Karpas-422 (cell line): ENCODE data around the gene SNTA1. TPM values are rescaled to one million over a fixed set of nuclear protein-coding genes. Genes with fewer than 3 reads are reported as not detected.
"Not testable (repeated sequence)": the region's sequence is repeated elsewhere in the genome, so short reads cannot be mapped to it uniquely, and the experiment has no call there.

Experiments used
- DNase-seq: peaks from one replicate; pipeline ENCODE4 v3.0.0-alpha.2; 2015
- H2AFZ ChIP-seq: fragments of 200-600 bp; sonication (generic); 2 replicates; pipeline ENCODE4 v1.6.1; 2014; ENCODE audit warnings: antibody characterized with exemption, low read length, mixed read lengths
- H3K27ac ChIP-seq: fragments of 200-600 bp; sonication (generic); 2 replicates; pipeline ENCODE4 v1.5.1; 2014; ENCODE audit warnings: mild to moderate bottlenecking, low read length, moderate library complexity
- H3K27me3 ChIP-seq: fragments of 200-600 bp; sonication (generic); 2 replicates; pipeline ENCODE4 v1.6.1; 2014; ENCODE audit warnings: low read length, mixed read lengths
- H3K36me3 ChIP-seq: fragments of 200-600 bp; sonication (generic); 2 replicates; pipeline ENCODE4 v1.6.1; 2014; ENCODE audit warnings: low read length, mixed read lengths; ENCODE audit not compliant: insufficient read depth
- H3K4me1 ChIP-seq: fragments of 200-600 bp; sonication (generic); 2 replicates; pipeline ENCODE4 v1.6.1; 2014; ENCODE audit warnings: mild to moderate bottlenecking, low read length, mixed read lengths
- H3K4me2 ChIP-seq: fragments of 200-600 bp; sonication (generic); 2 replicates; pipeline ENCODE4 v1.6.1; 2014; ENCODE audit warnings: low read length, low read depth, mild to moderate bottlenecking; ENCODE audit not compliant: poor library complexity, severe bottlenecking
- H3K4me3 ChIP-seq: fragments of 200-600 bp; sonication (generic); 2 replicates; pipeline ENCODE4 v1.5.1; 2014; ENCODE audit warnings: mild to moderate bottlenecking, antibody characterized with exemption, low read length, mixed read lengths
- H3K79me2 ChIP-seq: fragments of 200-600 bp; sonication (generic); 2 replicates; pipeline ENCODE4 v1.6.1; 2014; ENCODE audit warnings: mild to moderate bottlenecking, low read length, mixed read lengths
- H3K9ac ChIP-seq: fragments of 200-600 bp; sonication (generic); 2 replicates; pipeline ENCODE4 v1.6.0; 2014; ENCODE audit warnings: low read length
- H3K9me2 ChIP-seq: fragments of 200-600 bp; sonication (generic), shearing (Covaris generic); replicated peaks from 2 replicates; pipeline ENCODE4 v1.6.0; 2014; ENCODE audit warnings: mild to moderate bottlenecking, low read length, moderate library complexity; ENCODE audit not compliant: insufficient read depth
- H3K9me3 ChIP-seq: fragments of 300-700, 200-600 bp; sonication (generic); 2 replicates; pipeline ENCODE4 v1.6.1; 2014; ENCODE audit warnings: low read length, mixed read lengths
- H4K20me1 ChIP-seq: fragments of 200-600 bp; sonication (generic); 2 replicates; pipeline ENCODE4 v1.6.1; 2014; ENCODE audit warnings: mild to moderate bottlenecking, antibody characterized with exemption, low read length, low read depth; ENCODE audit not compliant: insufficient read depth
- total RNA-seq: library from RNA; depleted of rRNA; stranded (reverse); fragments of >200 nt; shearing (Covaris generic); gene quantifications from 2 replicates; pipeline ENCODE4 v1.2.3, GENCODE V29; 2014; ENCODE audit warnings: low replicate concordance

Gene SNTA1
- total RNA-seq, 1 experiment from 2014 or later, result 51.4 TPM

- DNase-seq, result peak; percentile 97
- Histone ChIP-seq H3K36me3 (peaks cover 18% of the 10 kb centered on the region), H3K79me2 (peaks cover 72% of the 10 kb centered on the region), H3K9me3 (no peaks in the 10 kb centered on the region), H3K9me2 (no peaks in the 10 kb centered on the region), H3K27ac (peak within 1 kb of the TSS; percentile 95), H4K20me1 (peaks cover 13% of the 10 kb centered on the region; the same call in 1 of the 2 replicates), H3K4me1 (peaks cover 34% of the 10 kb centered on the region), H2AFZ (no peak within 1 kb of the TSS; the same call in 1 of the 2 replicates), H3K4me2 (peak within 1 kb of the TSS; percentile 81), H3K9ac (peak within 1 kb of the TSS; percentile 79), H3K4me3 (peak within 1 kb of the TSS; percentile 76), H3K27me3 (no peaks in the 10 kb centered on the region)
Measured at GRCh38 chr20:33401184-33401920, 42.2 kb downstream of the SNTA1 start, which contains the start of gene CDK5RAP1. Gene CDK5RAP1, minus strand, starts transcription at chr20:33401519. Its CDS starts 4,455 bp downstream, at chr20:33397064.

GRCh38 chr20:33400812-33401183 lies 42.8 kb downstream of the SNTA1 start:
- DNase-seq, result peak; percentile 64
- peak overlapping the region; percentile 79 for H3K9ac ChIP-seq
- H3K36me3 ChIP-seq, result peaks cover 17% of the 10 kb centered on the region
- peaks cover 34% of the 10 kb centered on the region for H3K4me1 ChIP-seq
- peak overlapping the region; percentile 95 for H3K27ac ChIP-seq
- no peaks in the 10 kb centered on the region for H3K27me3 ChIP-seq
- H3K9me2 ChIP-seq, result no peaks in the 10 kb centered on the region
- H3K4me2 ChIP-seq, result peak overlapping the region; percentile 81
- H2AFZ ChIP-seq, result no peak overlapping the region
- peaks cover 72% of the 10 kb centered on the region for H3K79me2 ChIP-seq
- H3K4me3 ChIP-seq, result peak overlapping the region; percentile 76
- H3K9me3 ChIP-seq, result no peaks in the 10 kb centered on the region
- peaks cover 13% of the 10 kb centered on the region; the same call in 1 of the 2 replicates for H4K20me1 ChIP-seq

GRCh38 chr20:33399924-33400323 lies 43.6 kb downstream of the SNTA1 start:
- peaks cover 30% of the 10 kb centered on the region for H3K4me1 ChIP-seq
- DNase-seq, result no peak
- H3K4me3 ChIP-seq, result peak overlapping the region; percentile 76
- peak overlapping the region; percentile 95; the same call in 1 of the 2 replicates for H3K27ac ChIP-seq
- H3K9ac ChIP-seq, result peak overlapping the region; percentile 79
- no peaks in the 10 kb centered on the region for H3K9me3 ChIP-seq
- peaks cover 14% of the 10 kb centered on the region; the same call in 1 of the 2 replicates for H3K36me3 ChIP-seq
- H3K4me2 ChIP-seq, result peak overlapping the region; percentile 81
- H3K79me2 ChIP-seq, result peaks cover 73% of the 10 kb centered on the region
- no peaks in the 10 kb centered on the region for H3K9me2 ChIP-seq
- H4K20me1 ChIP-seq, result peaks cover 13% of the 10 kb centered on the region; the same call in 1 of the 2 replicates
- H2AFZ ChIP-seq, result no peak overlapping the region
- no peaks in the 10 kb centered on the region for H3K27me3 ChIP-seq

GRCh38 chr20:33394718-33395117 lies 48.8 kb downstream of the SNTA1 start:
- no peak overlapping the region for H2AFZ ChIP-seq
- DNase-seq, result peak; percentile 54
- H3K4me3 ChIP-seq, result no peak overlapping the region
- no peak overlapping the region for H3K4me2 ChIP-seq
- H3K36me3 ChIP-seq, result peaks cover 53% of the 10 kb centered on the region
- no peaks in the 10 kb centered on the region for H3K9me2 ChIP-seq
- peaks cover 10% of the 10 kb centered on the region for H3K4me1 ChIP-seq
- H3K27ac ChIP-seq, result no peak overlapping the region
- H3K9me3 ChIP-seq, result no peaks in the 10 kb centered on the region
- 0 out of 2 replicates have a peak, but pooled peaks cover 9% of the 10 kb centered on the region for H4K20me1 ChIP-seq
- no peaks in the 10 kb centered on the region for H3K27me3 ChIP-seq
- peaks cover 59% of the 10 kb centered on the region for H3K79me2 ChIP-seq
- H3K9ac ChIP-seq, result no peak overlapping the region

GRCh38 chr20:33393609-33394008 lies 50.0 kb downstream of the SNTA1 start:
- H3K36me3 ChIP-seq, result peaks cover 49% of the 10 kb centered on the region
- peaks cover 48% of the 10 kb centered on the region for H3K79me2 ChIP-seq
- H3K27ac ChIP-seq, result no peak overlapping the region
- H4K20me1 ChIP-seq, result no peaks in the 10 kb centered on the region
- no peak overlapping the region for H3K9ac ChIP-seq
- H2AFZ ChIP-seq, result no peak overlapping the region
- H3K9me2 ChIP-seq, result no peaks in the 10 kb centered on the region
- no peak overlapping the region for H3K4me3 ChIP-seq
- H3K4me2 ChIP-seq, result no peak overlapping the region
- DNase-seq, result no peak
- H3K9me3 ChIP-seq, result no peaks in the 10 kb centered on the region
- no peaks in the 10 kb centered on the region for H3K4me1 ChIP-seq
- H3K27me3 ChIP-seq, result no peaks in the 10 kb centered on the region

GRCh38 chr20:33391722-33392415 lies 51.7 kb downstream of the SNTA1 start:
- Histone ChIP-seq H3K36me3 (peaks cover 47% of the 10 kb centered on the region), H3K27me3 (no peaks in the 10 kb centered on the region), H3K79me2 (peaks cover 31% of the 10 kb centered on the region), H3K9me3 (no peaks in the 10 kb centered on the region), H2AFZ (no peak overlapping the region), H4K20me1 (no peaks in the 10 kb centered on the region), H3K27ac (no peak overlapping the region), H3K9ac (no peak overlapping the region), H3K9me2 (no peaks in the 10 kb centered on the region), H3K4me1 (no peaks in the 10 kb centered on the region), H3K4me2 (no peak overlapping the region), H3K4me3 (no peak overlapping the region)
- no peak for DNase-seq

GRCh38 chr20:33389326-33389725 lies 54.2 kb downstream of the SNTA1 start:
- not testable (repeated sequence) for H3K9me2 ChIP-seq, H3K79me2 ChIP-seq, H2AFZ ChIP-seq, H3K27me3 ChIP-seq, H3K9me3 ChIP-seq, H3K4me2 ChIP-seq, DNase-seq, H3K4me1 ChIP-seq, H3K4me3 ChIP-seq, H3K27ac ChIP-seq, H4K20me1 ChIP-seq, H3K9ac ChIP-seq
- peaks cover 51% of the 10 kb centered on the region for H3K36me3 ChIP-seq

- no peak overlapping the region for H2AFZ ChIP-seq
- no peaks in the 10 kb centered on the region for H3K27me3 ChIP-seq
- H3K36me3 ChIP-seq, result peaks cover 44% of the 10 kb centered on the region
- no peaks in the 10 kb centered on the region for H4K20me1 ChIP-seq
- no peaks in the 10 kb centered on the region for H3K9me2 ChIP-seq
- no peaks in the 10 kb centered on the region for H3K4me1 ChIP-seq
- no peak overlapping the region for H3K9ac ChIP-seq
- H3K4me3 ChIP-seq, result no peak overlapping the region
- no peak overlapping the region for H3K27ac ChIP-seq
- DNase-seq, result no peak
- no peaks in the 10 kb centered on the region for H3K9me3 ChIP-seq
- 0 out of 2 replicates have a peak, but pooled peaks cover 6% of the 10 kb centered on the region for H3K79me2 ChIP-seq
- no peak overlapping the region for H3K4me2 ChIP-seq
Measured at GRCh38 chr20:33388268-33388667, 55.3 kb downstream of the SNTA1 start.
